HCT116 (cell line): ENCODE results near the gene OSTF1.

Source experiments
- EZH2phosphoT487 ChIP-seq: fragments of 200-600 bp; IDR thresholded peaks from 2 replicates; pipeline ENCODE4 v1.6.1; 2018; ENCODE audit warnings: antibody characterized with exemption, borderline replicate concordance
- POLR2A ChIP-seq: IDR thresholded peaks from 2 replicates; pipeline ENCODE4 v1.7.0; 2011; ENCODE audit warnings: borderline replicate concordance; ENCODE audit not compliant: insufficient read depth, insufficient read length; ENCODE audit errors: extremely low read depth
- POLR2AphosphoS5 ChIP-seq: IDR thresholded peaks from 2 replicates; pipeline ENCODE4 v1.6.1; 2011; ENCODE audit warnings: mild to moderate bottlenecking, low read depth, low read length, moderate library complexity
- SP1 ChIP-seq: IDR thresholded peaks from 2 replicates; pipeline ENCODE4 v1.6.1; 2012; ENCODE audit warnings: low read depth
- YY1 ChIP-seq: IDR thresholded peaks from 2 replicates; pipeline ENCODE4 v1.6.1; 2011; ENCODE audit warnings: low read length, low read depth, moderate library complexity, mild to moderate bottlenecking; ENCODE audit not compliant: insufficient replicate concordance; ENCODE audit errors: extremely low read depth
- ZNF274 ChIP-seq: fragments of 200-500 bp; sonication (Bioruptor generic); IDR thresholded peaks from 2 replicates; pipeline ENCODE4 v1.6.1; 2014; ENCODE audit warnings: mild to moderate bottlenecking, low read depth, low read length, inconsistent platforms
- TF ChIP-seq, protein P1 (sequence below): IDR thresholded peaks from 2 replicates; pipeline ENCODE4 v1.6.1; 2012
- TF ChIP-seq, protein P2 (sequence below), 3 experiments: fragments of 200-600 bp in 1 of 3; sonication (generic) in 1 of 3; IDR thresholded peaks in 2 of 3; conservative IDR thresholded peaks in 1 of 3; 2 replicates each; pipeline ENCODE4 v1.5.1; 2012 to 2017; ENCODE audit warnings: low read depth in 2 of 3, low read length in 2 of 3, antibody characterized with exemption in 1 of 3, borderline replicate concordance in 1 of 3, control low read depth in 1 of 3, mild to moderate bottlenecking in 1 of 3, mixed read lengths in 1 of 3, mixed run types in 1 of 3, moderate library complexity in 1 of 3; ENCODE audit not compliant: insufficient read depth in 1 of 3
- TF ChIP-seq, protein P3 (sequence below): IDR thresholded peaks from 2 replicates; pipeline ENCODE4 v1.6.1; 2011; ENCODE audit warnings: mild to moderate bottlenecking, low read length, moderate library complexity; ENCODE audit not compliant: insufficient replicate concordance; ENCODE audit errors: extremely low read depth

DNA sequence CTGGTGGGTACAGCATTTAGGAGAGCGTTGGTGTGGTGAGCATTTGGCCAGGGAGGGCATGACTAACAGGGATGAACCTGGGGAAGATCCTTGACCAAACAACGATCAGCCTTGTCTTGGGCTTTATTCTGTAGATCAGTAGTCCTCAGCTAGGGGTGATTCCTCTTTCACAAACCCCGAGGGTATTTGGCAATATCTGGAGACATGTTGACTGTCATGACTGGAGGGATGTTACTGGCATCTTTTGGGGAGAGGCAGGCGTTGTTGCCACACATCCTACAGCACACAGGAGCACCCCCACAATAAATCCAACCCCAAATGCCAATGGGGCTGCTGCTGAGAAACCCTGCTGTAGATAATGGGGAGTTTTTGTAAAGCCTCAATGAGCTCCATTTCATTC lies 43.9 kb downstream of the OSTF1 start:
- TF ChIP-seq, protein P1, sequence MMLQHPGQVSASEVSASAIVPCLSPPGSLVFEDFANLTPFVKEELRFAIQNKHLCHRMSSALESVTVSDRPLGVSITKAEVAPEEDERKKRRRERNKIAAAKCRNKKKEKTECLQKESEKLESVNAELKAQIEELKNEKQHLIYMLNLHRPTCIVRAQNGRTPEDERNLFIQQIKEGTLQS = no peak
- TF ChIP-seq, protein P2, sequence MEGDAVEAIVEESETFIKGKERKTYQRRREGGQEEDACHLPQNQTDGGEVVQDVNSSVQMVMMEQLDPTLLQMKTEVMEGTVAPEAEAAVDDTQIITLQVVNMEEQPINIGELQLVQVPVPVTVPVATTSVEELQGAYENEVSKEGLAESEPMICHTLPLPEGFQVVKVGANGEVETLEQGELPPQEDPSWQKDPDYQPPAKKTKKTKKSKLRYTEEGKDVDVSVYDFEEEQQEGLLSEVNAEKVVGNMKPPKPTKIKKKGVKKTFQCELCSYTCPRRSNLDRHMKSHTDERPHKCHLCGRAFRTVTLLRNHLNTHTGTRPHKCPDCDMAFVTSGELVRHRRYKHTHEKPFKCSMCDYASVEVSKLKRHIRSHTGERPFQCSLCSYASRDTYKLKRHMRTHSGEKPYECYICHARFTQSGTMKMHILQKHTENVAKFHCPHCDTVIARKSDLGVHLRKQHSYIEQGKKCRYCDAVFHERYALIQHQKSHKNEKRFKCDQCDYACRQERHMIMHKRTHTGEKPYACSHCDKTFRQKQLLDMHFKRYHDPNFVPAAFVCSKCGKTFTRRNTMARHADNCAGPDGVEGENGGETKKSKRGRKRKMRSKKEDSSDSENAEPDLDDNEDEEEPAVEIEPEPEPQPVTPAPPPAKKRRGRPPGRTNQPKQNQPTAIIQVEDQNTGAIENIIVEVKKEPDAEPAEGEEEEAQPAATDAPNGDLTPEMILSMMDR (IDR thresholded peaks at IDR 0.05 in 2 of 3, conservative IDR thresholded peaks at IDR 0.05 in 1 of 3; ENCODE audit: borderline replicate concordance in 1 of 3, insufficient read depth in 1 of 3, low read depth in 2 of 3, low read length in 2 of 3) = no peak
- TF ChIP-seq POLR2AphosphoS5 = no peak
- no peak for TF ChIP-seq SP1
- TF ChIP-seq, protein P3, sequence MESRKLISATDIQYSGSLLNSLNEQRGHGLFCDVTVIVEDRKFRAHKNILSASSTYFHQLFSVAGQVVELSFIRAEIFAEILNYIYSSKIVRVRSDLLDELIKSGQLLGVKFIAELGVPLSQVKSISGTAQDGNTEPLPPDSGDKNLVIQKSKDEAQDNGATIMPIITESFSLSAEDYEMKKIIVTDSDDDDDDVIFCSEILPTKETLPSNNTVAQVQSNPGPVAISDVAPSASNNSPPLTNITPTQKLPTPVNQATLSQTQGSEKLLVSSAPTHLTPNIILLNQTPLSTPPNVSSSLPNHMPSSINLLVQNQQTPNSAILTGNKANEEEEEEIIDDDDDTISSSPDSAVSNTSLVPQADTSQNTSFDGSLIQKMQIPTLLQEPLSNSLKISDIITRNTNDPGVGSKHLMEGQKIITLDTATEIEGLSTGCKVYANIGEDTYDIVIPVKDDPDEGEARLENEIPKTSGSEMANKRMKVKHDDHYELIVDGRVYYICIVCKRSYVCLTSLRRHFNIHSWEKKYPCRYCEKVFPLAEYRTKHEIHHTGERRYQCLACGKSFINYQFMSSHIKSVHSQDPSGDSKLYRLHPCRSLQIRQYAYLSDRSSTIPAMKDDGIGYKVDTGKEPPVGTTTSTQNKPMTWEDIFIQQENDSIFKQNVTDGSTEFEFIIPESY = no peak
- TF ChIP-seq ZNF274 = no peak
- TF ChIP-seq POLR2A = no peak
- no peak for TF ChIP-seq YY1
- no peak for TF ChIP-seq EZH2phosphoT487
